MCF 10A (cell line): Measurements from ENCODE around the gene RAB30. TPM values are rescaled to one million over a fixed set of nuclear protein-coding genes. Genes with fewer than 3 reads are reported as not detected.
"Not testable (repeated sequence)": the region's sequence is repeated elsewhere in the genome, so short reads cannot be mapped to it uniquely, and the experiment has no call there.

Source experiments
- BruUV-seq: library from RNA; stranded (reverse); fragments of 400-500 nt; replicated peaks from 2 replicates; lab custom pipeline; 2021; lab: Mats Ljungman, UMichigan
- CTCF ChIA-PET: fragments of 300-600 bp; sonication (Branson Sonifier 250); formaldehyde crosslinking; extraction: SDS; loops from one replicate; lab custom pipeline; 2021; ENCODE audit warnings: antibody characterized with exemption, inconsistent platforms; lab: Yijun Ruan, JAX
- POLR2A ChIA-PET: fragments of 300-600, 350-650 bp; sonication (Branson Sonifier 250); formaldehyde crosslinking; extraction: SDS; loops from one replicate; lab custom pipeline; 2020; ENCODE audit warnings: antibody characterized with exemption, inconsistent platforms; lab: Yijun Ruan, JAX
- DNase-seq: peaks from one replicate; pipeline ENCODE4 v3.0.0-alpha.2; 2018; ENCODE audit not compliant: unreplicated experiment
- H3K27ac Mint-ChIP-seq: one replicate; pipeline ENCODE4 v1.8.0; 2022; ENCODE audit warnings: mild to moderate bottlenecking, low read depth, mixed read lengths; ENCODE audit not compliant: unreplicated experiment
- H3K27me3 Mint-ChIP-seq: one replicate; pipeline ENCODE4 v1.8.0; 2022; ENCODE audit warnings: mixed read lengths; ENCODE audit not compliant: insufficient read depth, unreplicated experiment
- H3K36me3 Mint-ChIP-seq: one replicate; pipeline ENCODE4 v1.8.0; 2022; ENCODE audit warnings: mild to moderate bottlenecking, moderate library complexity, mixed read lengths; ENCODE audit not compliant: insufficient read depth, unreplicated experiment
- H3K4me1 Mint-ChIP-seq: one replicate; pipeline ENCODE4 v1.8.0; 2022; ENCODE audit warnings: mixed read lengths; ENCODE audit not compliant: insufficient read depth, unreplicated experiment
- H3K4me3 Mint-ChIP-seq: one replicate; pipeline ENCODE4 v1.8.0; 2022; ENCODE audit warnings: mild to moderate bottlenecking, moderate library complexity, mixed read lengths; ENCODE audit not compliant: unreplicated experiment
- H3K9me3 Mint-ChIP-seq: one replicate; pipeline ENCODE4 v1.8.0; 2022; ENCODE audit warnings: mixed read lengths; ENCODE audit not compliant: unreplicated experiment
- CTCF ChIP-seq: fragments of 200-600 bp; IDR thresholded peaks from one replicate; pipeline ENCODE4 v1.8.0; 2022; ENCODE audit warnings: antibody characterized with exemption, mild to moderate bottlenecking; ENCODE audit not compliant: unreplicated experiment
- intact Hi-C: fragments of 100-400 bp; cut with micrococcal nuclease; formaldehyde crosslinking; loops from 2 replicates; pipeline ENCODE4 v1.14.1; 2022
- total RNA-seq: library from RNA; stranded (reverse); gene quantifications from 2 replicates; pipeline ENCODE4 v1.2.3, GENCODE V29; 2022

RAB30 gene
- total RNA-seq, 1 experiment from 2014 or later, result 12.5 TPM

- intact Hi-C loops, result no loop called here
- POLR2A ChIA-PET, result interaction anchor here (0.5 kb wide), 1 partner anchor 170 kb away, joined by 3 read pairs; no protein-coding TSS in a partner anchor
- BruUV-seq, result no TSS peak
- H3K4me1 Mint-ChIP-seq, result peaks cover 5% of the 10 kb centered on the region
- TF ChIP-seq CTCF, result no peak
- CTCF ChIA-PET, result interaction anchor here (0.6 kb wide), 1 partner anchor 115 kb away, joined by 3 read pairs; no protein-coding TSS in a partner anchor
- no peak overlapping the region for H3K27ac Mint-ChIP-seq
- no peaks in the 10 kb centered on the region for H3K27me3 Mint-ChIP-seq
- no peak overlapping the region for H3K4me3 Mint-ChIP-seq
- DNase-seq, result no peak
- H3K9me3 Mint-ChIP-seq, result no peaks in the 10 kb centered on the region
- H3K36me3 Mint-ChIP-seq, result no peaks in the 10 kb centered on the region
Observed at GRCh38 chr11:82949352-82949751, 122.3 kb downstream of the RAB30 start.

GRCh38 chr11:82945682-82946081 is 126.0 kb downstream of the RAB30 start:
- POLR2A ChIA-PET, result no interaction called here
- TF ChIP-seq CTCF, result no peak
- Mint-ChIP-seq H3K9me3 (no peaks in the 10 kb centered on the region), H3K27ac (no peak overlapping the region), H3K36me3 (no peaks in the 10 kb centered on the region), H3K27me3 (no peaks in the 10 kb centered on the region), H3K4me1 (no peaks in the 10 kb centered on the region), H3K4me3 (no peak overlapping the region)
- no TSS peak for BruUV-seq
- intact Hi-C loops, result no loop called here
- no peak for DNase-seq
- CTCF ChIA-PET, result interaction anchor here (1.3 kb wide), 1 partner anchor 15 kb away, joined by 3 read pairs; no protein-coding TSS in a partner anchor

- H3K27me3 Mint-ChIP-seq, H3K9me3 Mint-ChIP-seq, H3K4me3 Mint-ChIP-seq, H3K36me3 Mint-ChIP-seq, intact Hi-C loops, DNase-seq, BruUV-seq, CTCF ChIA-PET, H3K4me1 Mint-ChIP-seq, H3K27ac Mint-ChIP-seq, POLR2A ChIA-PET: not testable (repeated sequence)
Observed at GRCh38 chr11:82945041-82945440, 126.7 kb downstream of the RAB30 start.

GRCh38 chr11:82944198-82944597 is 127.5 kb downstream of the RAB30 start:
- no TSS peak for BruUV-seq
- H3K4me1 Mint-ChIP-seq, result no peaks in the 10 kb centered on the region
- intact Hi-C loops, result no loop called here
- H3K9me3 Mint-ChIP-seq, result no peaks in the 10 kb centered on the region
- no peaks in the 10 kb centered on the region for H3K27me3 Mint-ChIP-seq
- DNase-seq, result no peak
- CTCF ChIA-PET, result no interaction called here
- H3K36me3 Mint-ChIP-seq, result no peaks in the 10 kb centered on the region
- POLR2A ChIA-PET, result no interaction called here
- H3K27ac Mint-ChIP-seq, result no peak overlapping the region
- no peak overlapping the region for H3K4me3 Mint-ChIP-seq
- no peak for TF ChIP-seq CTCF

- H3K27ac Mint-ChIP-seq, POLR2A ChIA-PET, H3K36me3 Mint-ChIP-seq, BruUV-seq, H3K4me1 Mint-ChIP-seq, DNase-seq, H3K27me3 Mint-ChIP-seq, H3K4me3 Mint-ChIP-seq, H3K9me3 Mint-ChIP-seq, intact Hi-C loops: not testable (repeated sequence)
- CTCF ChIA-PET, result interaction anchor here (1.6 kb wide), 1 partner anchor 9 kb away, joined by 3 read pairs; no protein-coding TSS in a partner anchor
Observed at GRCh38 chr11:82943430-82943829, 128.3 kb downstream of the RAB30 start.
